Stomach (tissue), 9 donors: ENCODE results near the gene C18orf63. TPM values are rescaled to one million over a fixed set of nuclear protein-coding genes. Genes with fewer than 3 reads are reported as not detected.

Experiments used
- DNase-seq, 2 donors: peaks; one replicate each; pipeline versions ENCODE4 v3.0.0 to v3.0.0-alpha.2; 2013 to 2019
- H3K27ac ChIP-seq, 5 donors: fragments of 200-600 bp in 4 of 5; sonication (generic) in 4 of 5; one replicate each; pipeline ENCODE4 v1.5.1; 2013 to 2019; ENCODE audit warnings: mild to moderate bottlenecking in 1 of 5, moderate library complexity in 1 of 5
- H3K27me3 ChIP-seq, 3 donors: fragments of 200-600 bp; sonication (generic); one replicate each; pipeline ENCODE4 v1.5.1; 2017 to 2019; ENCODE audit warnings: mixed run types in 1 of 3
- H3K36me3 ChIP-seq, 4 donors: fragments of 200-600 bp; sonication (generic); 1 replicate in 3 of 4; 2 replicates in 1 of 4; pipeline ENCODE4 v1.5.1; 2016 to 2019
- H3K4me1 ChIP-seq, 4 donors: fragments of 200-600 bp; sonication (generic); one replicate each; pipeline ENCODE4 v1.5.1; 2016 to 2019
- H3K4me3 ChIP-seq, 4 donors: fragments of 200-600 bp; sonication (generic) in 3 of 4; one replicate each; pipeline ENCODE4 v1.5.1; 2016 to 2019; ENCODE audit warnings: mild to moderate bottlenecking in 1 of 4
- H3K9me3 ChIP-seq, 4 donors: fragments of 200-600 bp; sonication (generic); one replicate each; pipeline ENCODE4 v1.5.1; 2016 to 2019
- CTCF ChIP-seq, 7 experiments: fragments of 450-650 bp in 4 of 7; fragments of 200-600 bp in 3 of 7; sonication (generic) in 3 of 7; IDR thresholded peaks; one replicate each; pipeline ENCODE4 v1.5.1; 2016 to 2019; ENCODE audit warnings: antibody characterized with exemption in 7 of 7, control low read depth in 2 of 7, mild to moderate bottlenecking in 1 of 7
- EP300 ChIP-seq: sonication (generic); formaldehyde crosslinking; IDR thresholded peaks from one replicate; pipeline ENCODE4 v1.6.1; 2017; ENCODE audit warnings: antibody characterized with exemption
- POLR2A ChIP-seq, 4 donors: fragments of 450-650 bp; IDR thresholded peaks; one replicate each; pipeline ENCODE4 v1.6.1; 2016; ENCODE audit warnings: antibody characterized with exemption in 4 of 4, control low read depth in 2 of 4, mild to moderate bottlenecking in 1 of 4, moderate library complexity in 1 of 4
- POLR2AphosphoS5 ChIP-seq, 3 donors: sonication (generic); formaldehyde crosslinking; IDR thresholded peaks; one replicate each; pipeline ENCODE4 v1.6.1; 2016; ENCODE audit warnings: antibody characterized with exemption in 3 of 3
- WGBS, 5 donors: extraction: QIAGEN DNeasy Blood & Tissue Kit in 3 of 5; methylation state at CpG; one replicate each; pipeline versions ENCODE4 v1.1.5 to v1.1.7; 2013 to 2018; 5-methylcytosine and 5-hydroxymethylcytosine counted together
- intact Hi-C: fragments of 100-400 bp; cut with DNase I; formaldehyde crosslinking; loops from one replicate; pipeline ENCODE4 v1.15.1; 2023; ENCODE audit warnings: low total_unique reads
- polyA plus RNA-seq, 3 donors: library from polyadenylated mRNA; stranded (reverse); fragments of 200-250 nt; gene quantifications; one replicate each; pipeline ENCODE4 v1.2.3, GENCODE V29; 2013
- total RNA-seq, 5 donors: library from RNA; depleted of rRNA; stranded (reverse); fragments of >200 nt; gene quantifications; one replicate each; pipeline versions ENCODE4 v1.1.0 to v1.2.3, GENCODE V29; 2014 to 2016
- donor health status: healthy with polysubstance abuse.
- donor health status: Bipolar disorder and iron deficiency.
- donor health status: healthy.

Gene C18orf63
- total and polyA plus RNA-seq, 8 donors, result not detected

DNA sequence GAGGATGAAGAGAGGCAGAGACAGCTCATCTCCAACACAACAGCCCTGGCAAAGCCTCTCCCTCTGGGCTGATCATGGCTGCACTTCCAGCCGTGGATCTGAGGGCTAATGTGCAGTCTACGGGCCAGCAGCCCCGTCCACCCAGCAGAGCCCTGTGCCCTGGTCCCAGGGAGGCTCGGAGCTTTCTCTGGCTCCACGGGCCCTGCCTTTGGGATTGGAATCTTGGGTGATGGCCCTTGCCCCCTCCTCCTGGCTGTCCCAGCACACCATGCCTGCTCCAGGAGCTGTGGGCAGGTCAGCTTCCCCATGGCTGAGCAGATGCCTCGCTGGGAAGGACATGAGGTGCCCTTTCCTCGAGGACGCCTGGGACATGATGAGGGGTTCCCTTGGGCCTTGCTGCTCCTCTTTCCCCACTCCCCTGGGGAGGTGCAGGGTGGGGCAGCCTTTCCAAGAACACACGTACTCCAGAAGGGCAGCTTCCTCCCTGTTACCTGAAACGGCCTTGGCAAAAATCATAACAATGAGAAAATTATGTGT lies 66.9 kb downstream of the C18orf63 start:
- no peaks in the 10 kb centered on the region for H3K27me3 ChIP-seq
- 82 to 91% (median 87%) methylated on average over 4 to 10 of the region's 10 CpGs for WGBS, 5 donors
- H3K4me3 ChIP-seq, result no peak overlapping the region
- no peaks in the 10 kb centered on the region for H3K9me3 ChIP-seq
- H3K4me1 ChIP-seq, result no peaks in the 10 kb centered on the region
- H3K27ac ChIP-seq, result no peak overlapping the region
- DNase-seq, result no peak
- no peak for TF ChIP-seq EP300
- TF ChIP-seq POLR2AphosphoS5 (IDR thresholded peaks at IDR 0.05), result no peak
- TF ChIP-seq CTCF (IDR thresholded peaks at IDR 0.05), result no peak
- TF ChIP-seq POLR2A (IDR thresholded peaks at IDR 0.05), result no peak
- intact Hi-C loops, result no loop called here
- H3K36me3 ChIP-seq, result no peaks in the 10 kb centered on the region

DNA sequence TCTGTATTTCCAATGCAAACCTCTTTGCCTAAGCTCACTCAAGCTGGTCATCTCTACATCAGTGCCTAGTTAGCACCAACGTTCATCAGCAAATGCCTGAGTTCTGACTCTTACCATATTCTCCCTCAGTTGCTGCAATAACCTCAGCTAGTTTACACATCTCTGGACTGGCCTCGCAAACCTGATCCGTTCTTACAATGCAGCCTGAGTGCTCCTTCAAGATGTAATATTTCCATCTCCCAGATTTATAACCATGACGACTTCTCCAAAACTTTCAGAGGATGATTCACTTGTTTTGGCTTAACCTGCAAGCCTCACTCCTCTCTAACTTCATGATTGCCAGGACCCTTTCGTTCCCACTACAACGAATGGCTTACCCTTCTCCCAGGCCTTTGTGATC lies 71.7 kb downstream of the C18orf63 start:
- H3K36me3 ChIP-seq, result no peaks in the 10 kb centered on the region
- no peak overlapping the region for H3K27ac ChIP-seq
- H3K9me3 ChIP-seq, result no peaks in the 10 kb centered on the region
- WGBS, 5 donors, result 65 to 87% (median 75%) methylated on average over 6 of the region's 6 CpGs
- no peaks in the 10 kb centered on the region for H3K27me3 ChIP-seq
- intact Hi-C loops, result no loop called here
- DNase-seq, result no peak
- no peak overlapping the region for H3K4me3 ChIP-seq
- TF ChIP-seq CTCF (IDR thresholded peaks at IDR 0.05) (no peak), POLR2A (IDR thresholded peaks at IDR 0.05) (no peak), POLR2AphosphoS5 (IDR thresholded peaks at IDR 0.05) (no peak), EP300 (no peak)
- no peaks in the 10 kb centered on the region for H3K4me1 ChIP-seq

DNA sequence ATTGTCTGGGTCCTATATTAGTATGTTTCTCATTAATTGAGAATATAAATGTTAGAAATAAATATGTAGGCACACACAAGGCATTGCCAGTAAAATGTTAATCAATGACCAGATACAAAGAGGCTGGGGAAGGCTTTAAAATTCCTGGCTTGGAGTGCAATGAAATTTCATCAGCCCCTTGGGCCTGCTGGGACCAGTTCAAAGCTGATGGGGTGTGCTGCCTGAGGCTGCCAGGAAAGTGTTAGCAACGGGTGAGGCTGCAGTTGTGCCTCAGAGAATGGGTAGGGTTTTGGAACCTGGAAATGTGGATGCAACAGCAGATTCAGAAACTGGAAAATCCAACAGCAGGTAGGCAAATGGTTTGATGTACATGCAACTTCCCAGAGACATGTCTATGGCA lies 72.6 kb downstream of the C18orf63 start:
- no peak overlapping the region for H3K4me3 ChIP-seq
- TF ChIP-seq CTCF (IDR thresholded peaks at IDR 0.05) (no peak), POLR2A (IDR thresholded peaks at IDR 0.05) (no peak), POLR2AphosphoS5 (IDR thresholded peaks at IDR 0.05) (no peak), EP300 (no peak)
- no peak overlapping the region for H3K27ac ChIP-seq
- no peaks in the 10 kb centered on the region for H3K36me3 ChIP-seq
- H3K27me3 ChIP-seq, result no peaks in the 10 kb centered on the region
- 45 to 71% (median 53%) methylated on average over 1 of the region's 1 CpG for WGBS, 5 donors
- no peak for DNase-seq
- intact Hi-C loops, result no loop called here
- H3K9me3 ChIP-seq, result no peaks in the 10 kb centered on the region
- no peaks in the 10 kb centered on the region for H3K4me1 ChIP-seq

- H3K27me3 ChIP-seq, result no peaks in the 10 kb centered on the region
- H3K4me3 ChIP-seq, result no peak overlapping the region
- DNase-seq, result no peak
- no peaks in the 10 kb centered on the region for H3K4me1 ChIP-seq
- no peaks in the 10 kb centered on the region for H3K9me3 ChIP-seq
- intact Hi-C loops, result no loop called here
- no peak overlapping the region for H3K27ac ChIP-seq
- WGBS, 5 donors, result 46 to 58% (median 56%) methylated on average over 5 to 6 of the region's 6 CpGs
- TF ChIP-seq EP300, result no peak
- no peak for TF ChIP-seq CTCF (IDR thresholded peaks at IDR 0.05)
- TF ChIP-seq POLR2A (IDR thresholded peaks at IDR 0.05), result no peak
- TF ChIP-seq POLR2AphosphoS5 (IDR thresholded peaks at IDR 0.05), result no peak
- no peaks in the 10 kb centered on the region for H3K36me3 ChIP-seq
Observed at GRCh38 chr18:74389171-74389927, 73.7 kb downstream of the C18orf63 start.
